ENCODE data around the gene ENOPH1.
"Not testable (repeated sequence)": the region's sequence is repeated elsewhere in the genome, so short reads cannot be mapped to it uniquely, and the experiment has no call there.

Gene ENOPH1

DNA sequence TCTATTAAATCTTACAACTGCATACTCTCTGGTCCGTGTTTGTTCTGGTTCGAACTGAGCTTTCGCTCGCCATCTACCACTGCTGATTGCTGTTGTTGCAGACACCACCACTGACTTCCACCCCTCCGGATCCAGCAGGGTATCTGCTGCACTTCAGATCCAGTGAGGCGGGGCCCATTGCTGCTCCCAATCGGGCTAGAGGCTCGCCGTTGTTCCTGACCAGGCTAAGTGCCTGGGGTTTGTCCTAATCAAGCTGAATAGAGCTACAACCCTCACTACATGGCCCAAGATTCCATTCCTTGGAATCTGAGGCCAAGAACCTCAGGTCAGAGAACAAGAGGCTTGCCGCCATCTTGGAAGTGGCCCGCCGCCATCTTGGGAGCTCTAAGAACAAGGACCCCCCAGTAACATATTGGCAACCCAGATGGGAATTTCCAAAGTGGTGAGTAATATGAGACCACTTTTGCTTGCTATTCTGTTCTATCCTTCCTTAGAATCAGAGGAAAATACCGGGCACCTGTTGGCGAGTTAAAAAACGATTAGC, 43.3 kb downstream of the ENOPH1 start:
- no peak for DNase-seq

DNA sequence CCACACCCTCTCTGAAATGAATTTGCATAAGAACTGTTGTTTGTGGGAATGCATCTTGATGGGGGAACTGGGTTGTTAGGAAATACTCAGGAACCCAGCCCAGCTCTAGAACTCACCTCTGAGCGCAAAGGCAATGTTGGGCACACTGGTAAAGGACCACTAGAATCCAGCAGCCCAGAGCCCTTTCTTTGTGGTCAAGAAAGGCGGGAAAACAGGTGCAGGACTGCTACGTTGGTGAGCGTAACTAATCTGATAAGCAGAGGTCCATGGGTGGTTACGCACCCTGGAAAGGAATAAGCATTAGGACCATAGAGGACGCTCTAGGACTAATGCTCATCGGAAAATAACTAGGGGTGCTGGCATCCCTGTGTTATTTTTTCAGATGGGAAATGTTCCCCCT, 45.5 kb downstream of the ENOPH1 start:
- not testable (repeated sequence) for DNase-seq

DNA sequence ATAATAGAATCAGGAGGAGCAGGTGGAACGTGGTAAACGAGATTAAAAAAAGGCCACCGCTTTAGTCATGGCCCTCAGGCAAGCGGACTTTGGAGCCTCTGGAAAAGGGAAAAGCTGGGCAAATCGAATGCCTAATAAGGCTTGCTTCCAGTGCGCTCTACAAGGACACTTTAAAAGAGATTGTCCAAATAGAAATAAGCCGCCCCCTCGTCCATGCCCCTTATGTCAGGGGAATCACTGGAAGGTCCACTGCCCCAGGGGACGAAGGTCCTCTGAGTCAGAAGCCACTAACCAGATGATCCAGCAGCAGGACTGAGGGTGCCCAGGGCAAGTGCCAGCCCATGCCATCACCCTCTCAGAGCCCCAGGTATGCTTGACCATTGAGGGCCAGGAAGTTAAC, 47.1 kb downstream of the ENOPH1 start:
- not testable (repeated sequence) for DNase-seq

DNA sequence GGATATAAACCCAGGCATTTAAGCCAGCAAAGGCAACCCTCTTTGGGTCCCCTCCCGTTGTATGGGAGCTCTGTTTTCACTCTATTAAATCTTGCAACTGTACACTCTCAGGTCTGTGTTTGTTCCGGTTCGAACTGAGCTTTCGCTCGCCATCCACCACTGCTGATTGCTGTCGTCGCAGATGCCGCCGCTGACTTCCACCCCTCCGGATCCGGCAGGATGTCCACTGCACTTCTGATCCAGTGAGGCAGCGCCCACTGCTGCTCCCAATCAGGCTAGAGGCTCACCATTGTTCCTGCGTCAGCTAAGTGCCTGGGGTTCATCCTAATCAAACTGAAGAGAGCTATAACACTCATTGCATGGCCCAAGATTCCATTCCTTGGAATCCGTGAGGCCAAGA, 49.2 kb downstream of the ENOPH1 start:
- no peak for DNase-seq

DNA sequence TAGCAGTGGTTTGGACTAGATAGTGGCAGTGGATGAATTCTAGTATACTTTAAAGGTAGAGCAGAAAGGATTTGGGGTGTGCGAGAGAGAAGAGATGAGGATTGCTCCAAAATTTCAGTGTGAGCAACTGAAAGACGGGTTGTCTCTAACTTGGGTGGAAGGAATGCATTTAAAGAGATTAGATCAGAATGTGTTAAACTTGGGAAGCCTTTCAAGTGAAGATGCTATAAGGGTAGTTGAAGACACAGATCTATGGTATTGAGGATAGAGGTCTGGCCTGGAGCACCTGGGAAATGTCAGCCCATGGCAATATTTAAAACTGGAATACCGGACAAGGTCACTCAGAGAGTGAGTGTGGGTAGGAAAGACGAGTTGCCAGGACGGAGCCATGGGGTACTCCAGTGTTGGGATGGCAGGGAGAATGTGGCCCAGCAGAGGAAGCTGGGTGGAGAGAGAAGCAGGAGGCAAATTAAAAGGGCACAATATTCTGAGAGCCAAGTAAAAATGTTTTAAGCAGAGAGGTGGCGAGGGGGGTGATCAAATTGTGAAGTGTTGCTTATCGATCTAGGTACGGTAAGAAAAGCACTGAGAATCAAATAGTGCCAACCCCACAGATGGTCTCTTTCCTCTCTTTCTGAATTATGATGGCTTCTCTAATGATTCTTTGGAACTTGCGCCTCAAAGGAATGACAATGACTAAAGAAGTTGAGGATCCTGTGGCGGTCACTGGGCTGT, 50.5 kb downstream of the ENOPH1 start:
- DNase-seq, result no peak

DNA sequence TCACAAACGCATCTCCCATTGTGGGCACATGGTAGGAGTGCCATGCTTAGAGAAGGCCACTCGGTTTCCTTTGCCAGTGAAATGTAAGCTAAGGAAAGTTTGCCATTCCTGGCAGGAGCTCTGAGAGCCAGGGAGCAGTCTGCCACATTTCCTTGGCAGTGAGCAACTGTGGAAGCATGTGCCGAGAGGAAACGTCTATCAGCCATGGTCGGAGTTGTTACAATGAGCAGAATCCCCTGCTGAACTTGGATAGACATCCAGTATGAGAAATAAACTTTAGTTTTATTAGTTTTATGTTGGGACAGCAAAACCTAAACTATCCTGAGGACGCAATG, 51.1 kb downstream of the ENOPH1 start:
- no peak for DNase-seq

DNA sequence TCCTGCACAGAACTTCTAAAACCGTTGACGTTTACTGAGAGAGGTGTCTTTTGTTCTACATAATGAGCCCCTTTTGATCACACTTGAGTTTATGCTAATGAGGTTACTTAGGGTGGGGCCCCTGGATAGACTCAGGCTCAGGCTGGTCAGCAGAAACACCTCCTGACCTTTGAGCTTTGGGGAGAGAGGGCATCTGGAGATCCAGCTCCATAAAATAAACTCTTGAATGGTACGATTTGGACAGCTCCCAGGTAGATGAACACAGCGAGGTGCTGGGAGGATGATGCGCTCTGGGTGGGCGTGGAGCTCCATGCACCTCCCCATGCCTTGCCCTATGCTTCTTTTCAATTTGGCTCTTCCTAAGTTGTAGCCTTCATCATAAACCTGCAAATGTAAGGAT, 52.0 kb downstream of the ENOPH1 start:
- DNase-seq, result no peak

DNA sequence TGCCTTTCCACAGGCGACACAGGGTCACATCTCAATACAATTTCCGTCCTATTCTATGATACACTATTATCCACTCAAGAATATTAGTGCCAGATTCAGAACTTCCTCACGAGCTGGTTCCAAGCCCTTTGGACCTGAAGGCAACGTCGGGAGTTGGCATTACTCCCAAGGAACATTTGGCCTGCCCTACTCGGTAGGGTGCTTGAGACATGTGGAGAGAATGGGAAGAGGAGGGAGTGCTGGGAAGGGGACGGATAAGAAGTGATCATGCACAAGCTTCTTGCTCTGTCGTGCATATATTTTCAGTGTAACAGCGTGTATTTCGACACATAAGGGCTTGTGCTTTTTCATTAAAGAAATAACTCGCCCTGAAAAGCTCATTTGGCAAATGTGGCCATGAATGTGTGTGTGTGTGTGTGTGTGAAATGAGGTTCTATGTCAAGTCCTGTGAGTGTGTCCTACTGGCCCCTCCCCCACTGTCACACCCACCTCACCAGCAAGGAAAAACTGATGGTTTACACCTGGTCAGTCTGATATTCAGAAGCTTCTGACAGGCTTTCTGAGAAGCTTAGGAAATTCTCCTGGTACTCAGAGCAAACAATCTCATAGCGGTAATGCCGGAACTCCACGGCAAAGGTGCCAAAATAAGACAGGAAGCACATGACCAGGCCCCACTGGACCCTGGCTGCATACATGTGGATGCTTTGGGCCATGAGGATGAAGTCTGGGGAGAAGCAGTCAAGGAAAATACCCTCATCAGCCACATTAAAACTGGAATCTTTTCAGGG, 54.8 kb downstream of the ENOPH1 start:
- no peak for DNase-seq

DNA sequence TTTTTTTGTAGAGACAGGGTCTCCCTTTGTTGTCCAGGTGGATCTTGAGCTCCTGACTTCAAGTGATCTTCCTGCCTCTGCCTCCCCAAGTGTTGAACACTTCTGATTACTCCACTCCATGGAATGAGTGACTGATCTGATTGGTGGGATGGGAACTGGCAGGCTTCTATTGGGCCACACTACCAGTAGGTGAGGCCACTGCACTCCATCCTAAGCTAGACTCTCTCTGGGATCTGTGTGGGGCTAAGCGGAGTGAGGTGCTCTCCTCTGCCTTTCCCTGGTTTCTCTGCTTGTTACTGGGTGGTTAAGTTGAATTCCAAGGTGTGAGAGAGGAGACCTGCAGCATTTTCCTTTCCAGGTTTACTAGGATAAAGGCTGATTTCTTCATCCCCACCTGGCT, 58.7 kb downstream of the ENOPH1 start:
- no peak for DNase-seq

DNA sequence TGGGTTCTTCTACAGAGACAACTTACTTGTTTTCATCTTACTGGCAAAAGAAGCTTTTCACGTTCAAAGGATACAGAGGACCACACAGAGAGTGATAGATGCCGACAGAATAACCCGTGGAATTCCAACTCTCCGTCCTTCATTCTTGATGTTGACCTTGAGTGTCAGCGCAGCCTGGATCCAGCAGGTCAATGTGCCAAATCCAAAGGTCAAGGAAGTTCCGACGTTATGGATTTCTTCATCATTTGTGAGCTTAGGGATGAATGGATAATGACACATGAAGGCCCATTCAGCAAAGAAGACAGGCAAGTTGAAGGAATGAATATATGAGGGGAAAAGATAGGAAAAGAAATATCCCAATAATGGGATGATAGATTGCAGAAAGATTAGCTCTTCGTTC, 59.6 kb downstream of the ENOPH1 start:
- no peak for DNase-seq

DNA sequence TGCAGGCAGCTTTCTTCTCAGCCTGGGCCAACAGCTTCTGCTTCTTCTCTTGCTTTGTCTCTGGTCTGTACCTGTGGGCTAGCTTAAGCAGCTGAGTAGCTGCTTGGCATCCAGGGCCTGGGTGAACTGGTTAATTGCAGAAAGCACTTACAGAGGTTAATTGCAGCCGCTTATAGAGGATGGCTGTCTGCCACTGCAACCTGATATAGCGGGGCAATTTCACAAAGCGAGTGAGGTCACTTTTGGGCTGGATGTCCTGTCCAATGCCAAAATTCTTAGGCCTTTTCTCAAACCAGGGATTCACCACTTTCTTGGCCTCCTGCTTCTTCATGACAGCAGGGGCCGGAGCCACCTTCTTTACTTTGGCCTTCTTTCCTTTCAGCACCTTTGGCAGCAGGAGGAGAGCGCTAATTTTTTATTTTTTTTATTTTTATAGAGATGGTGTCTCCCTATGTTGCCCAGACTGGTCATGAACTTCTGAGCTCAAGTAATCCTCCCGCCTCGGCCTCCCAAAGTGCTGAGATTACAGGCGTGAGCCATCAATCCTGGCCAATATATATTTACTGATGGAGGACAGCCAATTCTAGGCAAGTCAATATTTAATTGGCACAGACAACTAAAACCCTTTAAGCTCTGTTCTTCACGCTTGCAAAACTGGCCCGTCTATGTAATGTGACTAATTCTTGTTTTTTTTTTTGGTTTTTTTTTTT, 61.0 kb downstream of the ENOPH1 start:
- no peak for DNase-seq

DNA sequence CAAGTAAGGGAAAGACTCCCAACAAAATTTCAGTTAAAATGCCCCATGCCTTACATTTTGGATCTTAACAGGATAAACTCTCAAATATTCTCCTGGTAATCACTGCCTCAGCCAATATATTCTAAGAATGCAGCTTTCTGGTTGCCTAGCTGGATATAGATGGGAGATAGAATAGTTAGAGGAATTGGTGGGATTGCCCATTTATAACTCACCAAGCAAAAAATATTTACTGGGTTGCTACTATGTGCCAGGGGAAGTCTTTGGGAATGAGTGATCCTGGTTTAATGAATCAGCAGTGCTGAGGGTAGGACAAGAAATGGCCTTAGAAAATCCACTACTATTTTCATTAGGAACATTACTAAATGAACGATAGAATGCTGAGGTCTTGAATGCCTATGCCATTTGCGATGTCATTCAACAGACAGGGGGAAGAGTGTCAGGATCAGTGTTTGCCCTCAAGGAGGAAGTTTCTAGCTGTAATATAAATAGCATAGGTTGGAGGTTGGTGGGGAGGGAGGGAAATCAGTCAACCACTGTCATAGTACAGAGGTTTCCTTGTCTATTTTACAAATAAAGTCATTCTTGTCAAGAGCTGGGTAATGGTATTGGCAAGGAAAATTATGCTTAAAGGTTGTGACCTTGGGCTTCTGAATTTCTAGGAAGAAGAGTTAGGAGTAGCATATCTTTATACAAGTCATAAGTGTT, 63.5 kb downstream of the ENOPH1 start:
- no peak for DNase-seq

DNA sequence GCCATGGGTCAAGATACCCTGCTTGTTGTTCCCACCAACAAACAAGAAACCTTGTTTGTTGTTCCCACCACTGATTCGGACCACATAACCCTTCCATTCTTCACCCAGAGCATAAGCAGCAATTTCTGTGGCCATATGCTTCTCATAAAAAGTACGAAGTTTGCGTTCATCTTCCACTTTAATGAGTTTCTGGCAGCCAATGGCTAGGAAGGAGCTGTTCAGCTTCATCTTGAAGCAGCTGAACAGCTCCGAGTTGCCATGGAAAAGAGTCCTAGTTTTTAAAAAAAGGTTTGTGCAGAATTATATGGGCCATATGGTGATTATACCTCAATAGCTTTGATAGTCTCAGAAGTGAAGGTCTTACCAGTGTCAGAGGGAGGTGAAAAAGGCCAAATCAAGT, 65.3 kb downstream of the ENOPH1 start:
- no peak for DNase-seq

DNA sequence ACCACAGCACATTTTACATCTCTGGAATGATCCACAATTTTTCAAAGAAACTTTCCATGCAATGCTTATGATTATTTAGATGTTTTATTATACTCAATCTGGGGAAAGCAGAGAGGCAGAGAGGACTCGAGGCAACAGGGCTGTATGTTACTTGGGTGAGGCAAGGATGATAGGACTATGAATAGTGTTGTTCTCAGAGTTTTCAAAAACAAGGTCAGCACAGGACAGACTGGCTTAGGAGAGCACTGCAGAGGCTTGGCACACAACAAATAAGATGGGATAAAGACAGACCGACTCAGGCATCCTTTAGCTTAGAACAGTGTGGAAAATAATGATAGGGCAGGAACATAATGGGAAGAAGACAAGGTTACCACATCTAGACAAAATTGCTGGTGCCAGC, 66.0 kb downstream of the ENOPH1 start:
- DNase-seq, result no peak

DNA sequence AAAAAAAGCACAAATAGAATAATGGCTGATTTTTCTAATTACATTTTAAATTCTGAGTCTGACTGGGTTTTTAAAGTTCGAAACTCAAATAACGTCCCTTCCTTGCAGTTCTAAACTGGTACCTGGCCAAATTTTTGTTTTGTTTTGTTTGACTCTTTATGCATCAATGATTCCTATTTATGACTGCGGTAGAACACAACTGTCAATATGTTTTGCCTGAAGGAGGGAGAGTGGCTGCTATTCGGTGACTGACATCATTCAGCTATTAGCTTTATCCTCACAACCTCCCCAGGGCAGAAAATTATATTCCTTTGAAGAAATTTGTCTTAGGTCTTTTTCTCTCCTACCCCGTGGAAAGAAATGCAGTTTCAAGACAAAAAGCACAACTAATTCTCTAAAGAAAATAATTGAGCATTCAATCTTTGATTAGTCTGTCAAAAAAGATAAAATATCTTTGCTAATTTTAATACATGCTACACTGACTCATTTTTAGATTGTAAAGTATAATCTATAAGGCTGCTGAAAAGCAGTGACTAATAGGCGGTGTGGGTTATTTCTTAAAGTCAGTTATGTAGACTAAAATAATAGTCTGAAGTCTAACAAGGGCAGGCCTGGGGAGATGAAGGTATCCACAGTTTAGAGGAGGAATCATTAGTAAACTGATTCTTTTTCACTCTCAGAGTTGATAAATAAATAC, 69.5 kb downstream of the ENOPH1 start:
- no peak for DNase-seq

DNA sequence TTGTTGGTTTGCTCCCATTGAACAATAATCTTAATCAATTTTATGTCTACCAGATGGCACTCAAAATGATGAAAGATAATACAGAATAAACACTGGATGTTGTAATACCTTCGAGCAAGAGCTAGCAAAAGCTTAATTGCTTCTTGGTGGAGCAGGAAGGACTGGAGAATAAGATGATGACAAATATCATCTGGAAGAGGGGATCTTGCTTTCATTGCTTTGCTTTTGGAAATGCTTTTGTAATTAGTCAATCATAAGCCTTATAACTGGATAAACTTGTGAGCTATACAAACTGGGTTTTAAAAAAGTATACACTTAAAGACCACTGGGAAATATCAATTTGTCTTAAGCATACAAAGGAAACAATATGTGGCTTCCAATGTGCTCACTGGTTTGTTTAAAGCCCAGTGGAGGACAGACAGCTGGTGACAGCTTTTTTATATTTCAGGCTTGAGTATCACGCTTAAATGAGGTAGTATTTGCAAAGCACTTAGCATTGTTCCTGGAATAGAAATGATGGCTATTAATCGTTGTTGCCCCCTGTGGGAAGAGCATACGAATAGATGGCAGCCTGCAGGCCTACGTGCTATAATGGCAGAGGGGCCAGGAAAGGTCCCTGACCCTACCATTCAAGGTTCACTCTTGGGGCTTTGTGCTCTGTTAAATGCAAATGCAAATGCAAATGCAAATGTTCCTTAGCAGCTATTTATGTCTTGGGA, 70.2 kb downstream of the ENOPH1 start:
- no peak for DNase-seq

DNA sequence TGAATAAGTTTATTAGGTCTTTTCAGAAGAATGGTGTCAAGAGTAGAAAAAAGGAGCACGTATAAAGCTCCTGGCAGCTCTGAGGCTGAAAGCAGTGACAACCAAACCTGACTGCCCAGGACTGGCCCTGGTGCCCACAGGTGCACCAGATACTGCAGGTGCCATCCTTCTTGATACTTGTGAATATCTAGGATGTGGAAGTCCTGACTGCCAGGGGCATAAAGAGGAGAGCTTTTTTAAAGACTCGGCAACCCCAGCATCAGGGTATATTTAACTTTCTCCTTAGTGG, 70.7 kb downstream of the ENOPH1 start:
- DNase-seq, result no peak

DNA sequence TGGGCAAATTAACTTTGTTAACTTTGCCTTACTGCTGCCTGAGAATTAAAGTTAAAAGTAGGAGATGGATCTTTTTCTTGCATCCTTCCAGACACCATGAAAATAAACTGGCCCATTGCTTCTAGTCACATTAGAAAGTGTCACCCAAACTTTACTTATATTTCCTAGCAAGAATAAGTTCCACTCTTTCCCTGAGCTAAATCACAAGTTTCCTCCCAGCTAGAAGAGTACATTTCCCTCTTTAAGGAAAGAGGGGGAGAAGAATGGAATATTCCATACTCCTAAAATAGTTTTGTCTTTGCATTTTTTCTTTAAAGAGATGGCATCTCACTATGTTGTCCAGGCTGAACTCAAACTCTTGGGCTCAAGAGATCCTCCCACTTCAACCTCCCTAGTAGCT, 77.6 kb downstream of the ENOPH1 start:
- no peak for DNase-seq

DNA sequence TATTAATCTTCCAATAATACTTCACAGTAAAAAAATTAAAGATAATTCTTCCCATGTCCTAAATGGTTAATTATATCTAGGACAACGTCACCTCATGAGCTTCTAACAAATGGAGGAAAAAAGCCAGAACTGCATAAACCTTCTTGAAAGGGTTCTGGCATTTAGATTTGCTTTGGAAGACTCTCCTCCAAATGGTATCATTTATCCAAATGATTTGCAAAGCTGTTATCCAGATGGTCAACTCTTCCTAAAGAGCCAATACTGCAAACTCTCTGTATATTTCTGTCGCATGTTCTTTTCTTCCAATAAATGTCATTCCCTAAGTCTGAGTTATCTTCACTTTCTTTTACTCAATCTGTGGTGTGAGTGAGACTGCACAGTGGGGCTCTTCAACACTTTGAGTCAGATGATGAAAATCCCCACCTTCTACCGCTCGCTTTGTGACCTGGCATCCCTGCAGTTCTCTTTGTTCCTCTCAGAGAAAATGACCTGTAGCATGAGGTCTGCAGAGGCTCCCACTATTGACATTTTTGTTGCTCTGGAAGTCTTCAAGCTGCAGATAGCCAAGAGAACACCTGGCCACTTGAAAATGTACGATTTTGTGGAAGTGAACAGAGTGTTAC, 78.5 kb downstream of the ENOPH1 start:
- DNase-seq, result no peak

DNA sequence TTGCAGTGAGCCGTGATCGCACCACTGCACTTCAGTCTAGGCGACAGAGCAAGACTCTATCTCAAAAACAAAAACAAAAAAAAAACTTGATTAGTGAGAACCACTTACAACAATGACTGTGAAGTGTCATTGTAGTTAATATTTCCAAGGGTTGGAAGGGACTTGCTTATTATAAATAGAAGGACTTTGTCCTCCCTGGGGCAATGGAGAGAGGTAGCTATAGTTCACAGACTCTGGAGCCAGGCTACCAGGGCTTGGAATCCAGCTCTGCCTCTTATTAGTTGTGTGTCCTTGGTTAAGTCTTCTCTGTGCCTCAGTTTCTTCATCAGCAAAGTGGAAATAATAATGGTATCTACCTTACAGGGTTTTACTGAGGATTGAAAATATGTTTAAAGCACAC, 79.8 kb downstream of the ENOPH1 start:
- DNase-seq, result no peak

Data from activated CD4-positive, alpha-beta T cell treated with anti-CD3 and anti-CD28 coated beads, Interleukin-2, Interleukin-6, amounts not matched to agents 100 ng/mL and 50 ng/mL, durations not matched to agents 16 hours and 8 hours (primary cell).